AG09319 (cell line): ENCODE measurements around the gene OR4E1.

Source experiments
- DNase-seq: peaks from one replicate; pipeline ENCODE4 v3.0.0-alpha.2; 2010; ENCODE audit warnings: low read depth; ENCODE audit errors: extremely low read depth
- CTCF ChIP-seq: IDR thresholded peaks from 2 replicates; pipeline ENCODE4 v1.5.1; 2011; ENCODE audit warnings: low read depth, mild to moderate bottlenecking, inconsistent platforms, low read length, moderate library complexity

The OR4E1 gene

DNA sequence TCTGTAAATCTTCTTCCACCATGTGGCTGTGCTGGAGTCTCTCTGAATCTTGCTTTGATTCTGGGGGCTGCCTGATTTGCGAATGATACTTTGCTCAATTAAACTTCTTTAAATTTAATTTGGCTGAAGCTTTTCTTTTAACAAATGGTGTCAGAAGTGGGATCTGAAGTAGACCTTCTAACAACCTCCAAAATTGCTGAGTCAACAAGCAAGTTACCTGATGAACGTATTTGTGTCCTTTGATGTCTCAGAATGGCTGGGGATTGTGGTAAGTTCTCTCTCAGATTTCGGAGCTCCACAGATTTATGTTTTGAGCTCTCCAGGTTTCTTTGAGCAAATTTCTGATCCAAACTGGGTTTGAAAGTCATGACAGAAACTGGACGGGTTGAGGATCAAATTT, 1.9 kb upstream of the OR4E1 start:
- DNase-seq = no peak
- TF ChIP-seq CTCF = no peak

- no peak for DNase-seq
- no peak for TF ChIP-seq CTCF
These were observed 1.5 kb downstream of the OR4E1 start for GRCh38 chr14:21672116-21672515.

GRCh38 chr14:21671371-21671770, 2.2 kb downstream of the OR4E1 start:
- TF ChIP-seq CTCF = no peak
- no peak for DNase-seq

DNA sequence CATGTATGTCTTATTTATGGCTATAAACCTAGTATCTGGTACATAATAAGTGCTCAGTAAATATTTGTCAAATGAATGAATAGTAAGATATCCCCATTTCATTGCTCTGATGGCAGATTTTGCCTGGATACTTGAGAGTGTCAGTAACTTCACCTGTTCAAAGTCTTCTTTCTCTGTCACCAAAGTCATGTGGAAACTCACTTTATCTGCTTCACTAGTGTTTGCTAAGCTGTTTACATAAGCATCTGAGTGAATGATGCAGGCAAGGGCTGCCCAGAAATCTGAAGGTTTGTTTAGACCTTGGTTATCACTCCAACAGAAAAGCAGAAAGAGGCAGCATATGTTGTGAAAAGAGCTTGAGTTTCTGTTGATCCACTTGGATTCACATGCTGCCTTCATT, 4.3 kb downstream of the OR4E1 start:
- no peak for TF ChIP-seq CTCF
- no peak for DNase-seq

GRCh38 chr14:21668377-21668776, 5.2 kb downstream of the OR4E1 start:
- TF ChIP-seq CTCF = no peak
- DNase-seq = no peak

- DNase-seq = no peak
- TF ChIP-seq CTCF = no peak
These were observed 16.6 kb downstream of the OR4E1 start for GRCh38 chr14:21656980-21657379.

GRCh38 chr14:21654215-21654614, 19.4 kb downstream of the OR4E1 start:
- TF ChIP-seq CTCF = no peak
- no peak for DNase-seq
